Panc1 (cell line): ENCODE data around the gene ABLIM2.

Source experiments
- POLR2AphosphoS5 ChIP-seq: IDR thresholded peaks from 2 replicates; pipeline ENCODE4 v1.6.1; 2012; ENCODE audit warnings: mild to moderate bottlenecking, low read depth, low read length, moderate library complexity
- SIN3A ChIP-seq: IDR thresholded peaks from 2 replicates; pipeline ENCODE4 v1.6.1; 2012; ENCODE audit warnings: low read depth, mild to moderate bottlenecking, low read length, moderate library complexity, borderline replicate concordance; ENCODE audit not compliant: insufficient read depth
- TCF7L2 ChIP-seq: IDR thresholded peaks from 2 replicates; pipeline ENCODE4 v1.6.1; 2011; ENCODE audit warnings: mild to moderate bottlenecking, low read depth, low read length, inconsistent platforms
- TF ChIP-seq, protein P1 (sequence below): fragments of 450-650 bp; IDR thresholded peaks from 2 replicates; pipeline ENCODE4 v1.5.1; 2017; ENCODE audit warnings: mild to moderate bottlenecking
- TF ChIP-seq, protein P2 (sequence below), 2 experiments: IDR thresholded peaks; 2 replicates each; pipeline ENCODE4 v1.6.1; 2011 to 2012; ENCODE audit warnings: low read depth in 2 of 2, control low read depth in 1 of 2, low read length in 1 of 2, mild to moderate bottlenecking in 1 of 2, moderate library complexity in 1 of 2; ENCODE audit not compliant: insufficient read depth in 1 of 2

GRCh38 chr4:7960017-7960789 is 198.4 kb downstream of the ABLIM2 start:
- TF ChIP-seq, protein P1, sequence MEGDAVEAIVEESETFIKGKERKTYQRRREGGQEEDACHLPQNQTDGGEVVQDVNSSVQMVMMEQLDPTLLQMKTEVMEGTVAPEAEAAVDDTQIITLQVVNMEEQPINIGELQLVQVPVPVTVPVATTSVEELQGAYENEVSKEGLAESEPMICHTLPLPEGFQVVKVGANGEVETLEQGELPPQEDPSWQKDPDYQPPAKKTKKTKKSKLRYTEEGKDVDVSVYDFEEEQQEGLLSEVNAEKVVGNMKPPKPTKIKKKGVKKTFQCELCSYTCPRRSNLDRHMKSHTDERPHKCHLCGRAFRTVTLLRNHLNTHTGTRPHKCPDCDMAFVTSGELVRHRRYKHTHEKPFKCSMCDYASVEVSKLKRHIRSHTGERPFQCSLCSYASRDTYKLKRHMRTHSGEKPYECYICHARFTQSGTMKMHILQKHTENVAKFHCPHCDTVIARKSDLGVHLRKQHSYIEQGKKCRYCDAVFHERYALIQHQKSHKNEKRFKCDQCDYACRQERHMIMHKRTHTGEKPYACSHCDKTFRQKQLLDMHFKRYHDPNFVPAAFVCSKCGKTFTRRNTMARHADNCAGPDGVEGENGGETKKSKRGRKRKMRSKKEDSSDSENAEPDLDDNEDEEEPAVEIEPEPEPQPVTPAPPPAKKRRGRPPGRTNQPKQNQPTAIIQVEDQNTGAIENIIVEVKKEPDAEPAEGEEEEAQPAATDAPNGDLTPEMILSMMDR = no peak
- TF ChIP-seq, protein P2, sequence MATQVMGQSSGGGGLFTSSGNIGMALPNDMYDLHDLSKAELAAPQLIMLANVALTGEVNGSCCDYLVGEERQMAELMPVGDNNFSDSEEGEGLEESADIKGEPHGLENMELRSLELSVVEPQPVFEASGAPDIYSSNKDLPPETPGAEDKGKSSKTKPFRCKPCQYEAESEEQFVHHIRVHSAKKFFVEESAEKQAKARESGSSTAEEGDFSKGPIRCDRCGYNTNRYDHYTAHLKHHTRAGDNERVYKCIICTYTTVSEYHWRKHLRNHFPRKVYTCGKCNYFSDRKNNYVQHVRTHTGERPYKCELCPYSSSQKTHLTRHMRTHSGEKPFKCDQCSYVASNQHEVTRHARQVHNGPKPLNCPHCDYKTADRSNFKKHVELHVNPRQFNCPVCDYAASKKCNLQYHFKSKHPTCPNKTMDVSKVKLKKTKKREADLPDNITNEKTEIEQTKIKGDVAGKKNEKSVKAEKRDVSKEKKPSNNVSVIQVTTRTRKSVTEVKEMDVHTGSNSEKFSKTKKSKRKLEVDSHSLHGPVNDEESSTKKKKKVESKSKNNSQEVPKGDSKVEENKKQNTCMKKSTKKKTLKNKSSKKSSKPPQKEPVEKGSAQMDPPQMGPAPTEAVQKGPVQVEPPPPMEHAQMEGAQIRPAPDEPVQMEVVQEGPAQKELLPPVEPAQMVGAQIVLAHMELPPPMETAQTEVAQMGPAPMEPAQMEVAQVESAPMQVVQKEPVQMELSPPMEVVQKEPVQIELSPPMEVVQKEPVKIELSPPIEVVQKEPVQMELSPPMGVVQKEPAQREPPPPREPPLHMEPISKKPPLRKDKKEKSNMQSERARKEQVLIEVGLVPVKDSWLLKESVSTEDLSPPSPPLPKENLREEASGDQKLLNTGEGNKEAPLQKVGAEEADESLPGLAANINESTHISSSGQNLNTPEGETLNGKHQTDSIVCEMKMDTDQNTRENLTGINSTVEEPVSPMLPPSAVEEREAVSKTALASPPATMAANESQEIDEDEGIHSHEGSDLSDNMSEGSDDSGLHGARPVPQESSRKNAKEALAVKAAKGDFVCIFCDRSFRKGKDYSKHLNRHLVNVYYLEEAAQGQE (IDR thresholded peaks at IDR 0.05; ENCODE audit: insufficient read depth in 1 of 2, low read depth in 2 of 2, low read length in 1 of 2) = no peak
- TF ChIP-seq SIN3A (no peak), POLR2AphosphoS5 (no peak), TCF7L2 (no peak)
